ENCODE data around the gene RNU5D-1.
"Not testable (repeated sequence)": the region's sequence is repeated elsewhere in the genome, so short reads cannot be mapped to it uniquely, and the experiment has no call there.

Gene RNU5D-1

DNA sequence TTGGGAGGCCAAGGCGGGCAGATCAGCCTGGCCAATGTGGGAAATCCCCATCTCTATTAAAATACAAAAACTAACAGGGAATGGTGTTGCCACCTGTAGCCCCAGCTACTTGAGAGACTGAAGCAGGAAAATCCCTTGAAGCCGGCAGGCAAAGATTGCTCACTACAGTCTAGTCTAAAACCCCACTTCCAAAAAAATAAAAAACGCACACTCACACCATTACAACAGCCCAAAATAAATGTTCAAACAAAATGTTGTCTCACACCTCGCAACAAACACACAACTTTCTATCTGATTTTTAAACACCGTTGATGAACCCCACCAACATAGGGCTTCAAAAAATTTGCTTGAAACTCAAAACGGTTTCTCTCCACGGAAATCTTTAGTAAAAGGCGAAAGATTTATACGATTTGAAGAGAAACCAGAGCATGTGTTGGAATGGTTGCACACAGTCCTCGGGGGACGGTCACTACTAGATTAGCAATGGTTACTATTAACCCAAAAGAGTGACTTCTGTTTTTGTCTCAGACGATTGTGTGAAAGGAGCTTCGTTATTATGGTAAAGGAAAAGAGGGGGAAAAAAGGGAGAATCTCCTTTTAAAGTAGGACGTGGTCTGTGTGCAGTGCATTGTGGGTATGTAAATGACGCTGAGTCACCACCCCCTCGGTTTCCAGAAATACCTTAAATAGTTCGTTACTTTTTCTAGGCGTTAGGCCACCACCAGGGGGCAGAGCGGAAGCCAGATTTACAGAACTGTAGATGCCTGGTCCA, at the start of gene RNU5D-1:
RNU5D-1 (minus strand) TSS at position 430 of the 772 bp plus-strand sequence.
- DNase-seq, result peak; percentile 96

GRCh38 chr1:44780583-44781121, 49.7 kb upstream of the RNU5D-1 start:
- no peak for DNase-seq

- DNase-seq, result no peak
Observed at GRCh38 chr1:44778705-44779576, 48.0 kb upstream of the RNU5D-1 start.

GRCh38 chr1:44777969-44778635, 47.1 kb upstream of the RNU5D-1 start:
- no peak for DNase-seq

DNA sequence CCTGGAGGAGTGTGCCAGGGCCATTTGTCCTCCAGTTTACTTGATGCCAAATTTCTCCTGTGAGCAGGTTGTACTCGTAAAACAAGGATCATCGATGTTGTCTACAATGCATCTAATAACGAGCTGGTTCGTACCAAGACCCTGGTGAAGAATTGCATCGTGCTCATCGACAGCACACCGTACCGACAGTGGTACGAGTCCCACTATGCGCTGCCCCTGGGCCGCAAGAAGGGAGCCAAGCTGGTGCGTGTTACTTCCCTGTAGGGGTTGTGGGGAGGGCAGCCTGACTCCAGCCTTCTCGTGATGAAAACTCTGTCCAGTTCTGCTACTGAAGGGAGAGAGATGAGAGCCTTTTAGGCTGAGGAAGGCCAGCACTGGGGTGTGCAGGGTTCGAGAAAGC, 46.6 kb upstream of the RNU5D-1 start:
- no peak for DNase-seq

- no peak for DNase-seq
Observed at GRCh38 chr1:44776730-44777068, 45.7 kb upstream of the RNU5D-1 start.

DNA sequence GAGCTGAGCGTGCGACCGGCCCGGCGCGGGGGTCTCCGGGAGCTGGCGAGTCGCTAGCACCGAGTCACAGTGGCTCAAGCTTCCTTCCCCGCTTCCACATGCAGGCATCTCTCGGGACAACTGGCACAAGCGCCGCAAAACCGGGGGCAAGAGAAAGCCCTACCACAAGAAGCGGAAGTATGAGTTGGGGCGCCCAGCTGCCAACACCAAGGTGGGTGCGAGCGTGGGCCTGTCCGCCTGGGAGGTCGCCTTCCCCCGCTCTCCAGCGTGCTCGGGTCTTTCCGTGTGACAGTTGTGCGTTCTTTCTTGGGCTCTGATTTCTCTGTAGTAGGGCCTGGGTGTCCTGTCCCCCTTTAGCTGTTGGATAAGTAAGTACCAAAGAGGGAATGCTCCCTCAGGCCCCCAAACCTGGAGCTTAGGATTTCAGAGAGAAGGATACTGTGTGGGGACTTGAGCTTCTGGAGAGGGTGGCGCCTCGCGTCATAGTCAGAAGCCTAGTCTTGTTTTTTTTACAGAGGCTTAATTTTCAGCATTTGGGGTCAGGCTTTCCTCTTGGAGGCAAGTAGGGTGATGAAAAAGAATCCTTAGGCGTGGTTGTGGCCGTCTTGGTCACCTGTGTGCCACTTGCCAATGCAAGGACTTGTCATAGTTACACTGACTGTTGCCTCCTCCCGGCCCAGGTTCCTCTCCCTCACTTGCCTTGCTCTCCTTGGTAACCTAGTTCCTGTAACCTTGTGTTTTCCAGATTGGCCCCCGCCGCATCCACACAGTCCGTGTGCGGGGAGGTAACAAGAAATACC, 45.2 kb upstream of the RNU5D-1 start:
- peak; percentile 32 for DNase-seq

GRCh38 chr1:44775078-44775929, 44.3 kb upstream of the RNU5D-1 start, which contains the start of gene RPS8:
RPS8 (plus strand) TSS chr1:44775540; CDS start chr1:44775597, 57 bp downstream.
- peak; percentile 94 for DNase-seq

- not testable (repeated sequence) for DNase-seq
Observed at GRCh38 chr1:44766421-44766820, 35.5 kb upstream of the RNU5D-1 start.

DNA sequence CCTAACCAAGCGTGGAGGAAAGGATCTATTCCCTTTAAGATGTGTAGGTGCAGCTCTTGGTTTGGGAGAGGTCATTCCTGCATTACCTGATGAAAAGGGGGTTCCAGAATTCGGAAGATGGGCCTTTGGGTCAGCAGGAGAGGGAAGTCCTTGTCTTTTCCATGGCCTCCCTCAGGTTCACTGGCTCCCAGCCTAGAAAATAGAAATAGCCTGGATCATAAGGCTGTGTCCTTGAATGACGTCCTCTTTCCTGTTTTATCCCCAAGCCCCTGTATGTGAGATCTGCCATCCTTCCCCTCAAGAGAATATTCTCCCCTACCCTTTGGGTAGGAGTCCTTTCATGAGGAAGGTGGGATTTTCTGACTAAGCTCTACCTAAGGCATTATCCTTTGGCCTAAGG, 29.9 kb upstream of the RNU5D-1 start:
- DNase-seq, result no peak

DNA sequence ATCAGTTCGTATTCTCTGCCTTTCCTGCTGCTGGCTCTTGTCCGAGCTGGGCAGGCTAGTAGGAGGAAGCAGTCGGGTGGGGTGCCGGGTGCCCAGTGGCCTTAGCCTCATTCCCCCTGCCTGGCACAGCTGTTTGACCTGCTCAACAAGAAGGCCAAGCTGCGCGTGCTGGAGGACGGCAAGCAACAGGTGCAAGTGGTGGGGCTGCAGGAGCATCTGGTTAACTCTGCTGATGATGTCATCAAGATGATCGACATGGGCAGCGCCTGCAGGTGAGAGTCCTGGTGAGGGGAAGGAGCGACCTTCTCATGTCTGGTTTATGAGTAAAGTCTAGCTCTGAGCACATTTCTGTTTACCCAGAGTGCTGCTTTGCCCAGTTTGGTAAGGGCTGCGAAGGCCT, 28.1 kb upstream of the RNU5D-1 start:
- DNase-seq, result no peak

GRCh38 chr1:44757420-44757819, 26.4 kb upstream of the RNU5D-1 start:
- no peak for DNase-seq

DNA sequence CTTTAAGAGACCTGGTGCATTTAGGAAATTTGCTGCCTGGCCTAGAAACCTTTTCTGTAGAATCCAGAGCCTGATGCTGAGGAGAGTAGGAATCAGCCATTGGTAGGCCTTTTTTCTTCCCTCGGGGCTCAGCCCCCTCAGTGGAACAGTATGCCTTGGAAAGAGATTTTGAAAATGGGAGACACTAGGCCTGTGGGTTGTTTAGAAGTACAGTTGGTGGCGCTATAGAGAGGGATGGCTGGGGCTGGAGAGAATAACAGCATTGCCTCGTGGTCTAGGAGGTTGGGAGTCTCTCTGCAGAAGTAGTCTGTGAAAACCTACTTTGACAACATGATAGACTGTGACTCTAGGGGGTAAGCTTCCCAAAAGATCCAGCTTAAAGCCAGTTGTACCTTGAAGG, 16.9 kb upstream of the RNU5D-1 start:
- no peak for DNase-seq

DNA sequence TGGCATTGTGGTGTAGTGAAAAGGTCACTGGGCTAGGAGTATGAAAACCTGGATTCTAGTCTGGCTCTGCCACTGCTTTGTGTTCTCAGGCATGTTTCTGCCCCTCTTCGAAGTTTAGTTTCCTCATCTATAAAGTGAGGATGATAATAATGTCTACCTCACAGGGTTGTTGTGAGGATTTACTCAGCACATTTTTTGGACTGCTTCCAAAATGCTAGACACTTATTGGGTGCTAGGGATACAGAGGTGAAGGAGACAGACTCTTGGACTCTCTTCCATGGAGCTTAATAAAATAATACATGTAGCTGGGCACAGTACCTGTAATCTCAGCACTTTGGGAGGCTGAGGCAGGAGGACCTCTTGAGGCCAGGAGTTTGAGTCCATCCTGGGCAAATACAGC, 12.2 kb upstream of the RNU5D-1 start:
- no peak for DNase-seq

- no peak for DNase-seq
Observed at GRCh38 chr1:44740179-44740617, 9.2 kb upstream of the RNU5D-1 start.

DNA sequence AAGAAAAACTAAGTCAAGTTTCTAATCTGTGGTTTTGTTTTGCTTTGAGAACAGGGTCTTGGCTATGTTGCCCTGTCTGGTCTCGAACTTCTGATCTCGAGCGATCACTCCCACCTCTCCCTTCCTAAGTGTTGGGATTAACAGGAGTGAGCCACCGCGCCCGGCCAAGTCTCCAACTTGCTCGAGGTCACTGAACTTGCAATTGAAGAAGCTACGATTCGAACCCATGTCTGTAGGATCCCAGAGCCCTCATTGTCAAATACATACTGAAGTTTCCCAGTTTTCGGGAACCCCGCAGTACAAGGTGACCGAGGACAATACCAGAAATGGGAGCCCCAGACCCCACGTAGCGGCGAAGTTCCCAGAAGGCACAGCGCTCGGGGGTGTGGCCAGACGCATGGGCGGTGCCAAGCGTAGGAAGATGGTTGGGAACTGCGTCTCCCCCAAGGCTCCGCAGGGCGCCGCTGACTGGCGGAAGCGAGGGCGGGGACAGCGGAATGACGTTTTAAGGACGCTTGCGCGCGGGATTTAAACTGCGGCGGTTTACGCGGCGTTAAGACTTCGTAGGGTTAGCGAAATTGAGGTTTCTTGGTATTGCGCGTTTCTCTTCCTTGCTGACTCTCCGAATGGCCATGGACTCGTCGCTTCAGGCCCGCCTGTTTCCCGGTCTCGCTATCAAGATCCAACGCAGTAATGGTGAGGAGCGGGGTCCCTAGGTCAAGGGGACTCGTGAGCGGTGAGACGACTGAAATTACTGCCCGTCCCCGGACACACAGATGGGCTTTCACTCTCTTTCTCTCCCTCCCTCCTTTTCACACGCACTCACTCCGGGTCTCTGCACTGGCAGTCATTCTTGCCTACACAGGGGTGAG, 8.6 kb upstream of the RNU5D-1 start, which contains the start of gene KIF2C:
KIF2C (plus strand) TSS at position 531 of the 872 bp plus-strand sequence; CDS start at position 627, 96 bp downstream.
- DNase-seq, result peak; percentile 98

- DNase-seq, result not testable (repeated sequence)
Observed at GRCh38 chr1:44738953-44739306, 8.0 kb upstream of the RNU5D-1 start.

- no peak for DNase-seq
Observed at GRCh38 chr1:44735992-44736391, 5.0 kb upstream of the RNU5D-1 start.

DNA sequence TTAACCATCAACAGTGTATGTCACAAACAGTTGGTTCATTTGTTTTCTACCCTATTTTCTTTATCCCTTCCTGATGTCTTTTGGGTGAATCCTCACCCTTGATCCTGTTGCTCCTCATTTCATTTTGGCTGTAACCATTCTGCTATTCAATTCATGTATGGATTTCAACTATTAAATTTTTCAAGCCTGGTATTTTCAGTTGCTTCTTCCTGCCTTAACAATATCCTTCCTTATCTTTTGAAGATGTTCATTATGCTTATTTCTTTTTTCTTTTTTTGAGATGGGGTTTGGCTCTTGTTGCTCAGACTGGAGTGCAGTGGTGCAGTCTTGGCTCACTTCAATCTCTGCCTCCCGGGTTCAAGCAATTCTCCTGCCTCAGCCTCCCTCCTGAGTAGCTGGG, 2.8 kb upstream of the RNU5D-1 start:
- DNase-seq, result no peak

- no peak for DNase-seq
Observed at GRCh38 chr1:44733365-44733764, 2.4 kb upstream of the RNU5D-1 start.

Measured in activated CD4-positive, alpha-beta T cell treated with anti-CD3 and anti-CD28 coated beads, Interleukin-2, amount 50 U/mL, for 16 hours (primary cell).